GM18519 (cell line): ENCODE measurements around the gene MTHFD1L.

Experiments
- ATAC-seq: cut with Tn5 transposase; IDR thresholded peaks from one replicate; pipeline ENCODE4 v1.9.1; 2021; ENCODE audit warnings: mild to moderate bottlenecking, moderate library complexity; ENCODE audit not compliant: unreplicated experiment, low FRiP score

The MTHFD1L gene

GRCh38 chr6:151060096-151060765, 194.7 kb downstream of the MTHFD1L start:
- no peak for ATAC-seq

- no peak for ATAC-seq
Measured at GRCh38 chr6:151060766-151061531, 195.4 kb downstream of the MTHFD1L start.

GRCh38 chr6:151063352-151063751, 197.8 kb downstream of the MTHFD1L start:
- no peak for ATAC-seq

- ATAC-seq, result no peak
Measured at GRCh38 chr6:151063842-151064647, 198.5 kb downstream of the MTHFD1L start.

GRCh38 chr6:151065027-151065815, 199.7 kb downstream of the MTHFD1L start:
- no peak for ATAC-seq

- no peak for ATAC-seq
Measured at GRCh38 chr6:151067684-151068596, 202.4 kb downstream of the MTHFD1L start.

- no peak for ATAC-seq
Measured at GRCh38 chr6:151068761-151069312, 203.3 kb downstream of the MTHFD1L start.

GRCh38 chr6:151069641-151070040, 204.1 kb downstream of the MTHFD1L start:
- no peak for ATAC-seq

GRCh38 chr6:151070631-151071051, 205.1 kb downstream of the MTHFD1L start:
- ATAC-seq, result no peak

GRCh38 chr6:151071295-151071694, 205.8 kb downstream of the MTHFD1L start:
- ATAC-seq, result no peak

GRCh38 chr6:151073146-151073545, 207.6 kb downstream of the MTHFD1L start:
- ATAC-seq, result no peak

GRCh38 chr6:151073701-151074100, 208.2 kb downstream of the MTHFD1L start:
- ATAC-seq, result no peak

- no peak for ATAC-seq
Measured at GRCh38 chr6:151075005-151075404, 209.5 kb downstream of the MTHFD1L start.

GRCh38 chr6:151075527-151075926, 210.0 kb downstream of the MTHFD1L start:
- no peak for ATAC-seq

GRCh38 chr6:151075930-151076555, 210.5 kb downstream of the MTHFD1L start:
- no peak for ATAC-seq

GRCh38 chr6:151078655-151079054, 213.2 kb downstream of the MTHFD1L start:
- ATAC-seq, result no peak

GRCh38 chr6:151081656-151082055, 216.2 kb downstream of the MTHFD1L start:
- no peak for ATAC-seq

GRCh38 chr6:151082079-151082478, 216.6 kb downstream of the MTHFD1L start:
- no peak for ATAC-seq

GRCh38 chr6:151084275-151084674, 218.8 kb downstream of the MTHFD1L start:
- ATAC-seq, result no peak
